ENCODE measurements around the gene CNTN1. TPM values are rescaled to one million over a fixed set of nuclear protein-coding genes. Genes with fewer than 3 reads are reported as not detected.

Gene CNTN1
- polyA plus RNA-seq, 1 donor from 2014 or later: 101 TPM

GRCh38 chr12:40784102-40784501 lies 91.9 kb downstream of the CNTN1 start:
- Histone ChIP-seq H2AFZ (ENCODE audit: low read depth, low read length) (no peak overlapping the region), H3K27me3 (ENCODE audit: insufficient read depth, low read depth, low read length) (no peaks in the 10 kb centered on the region), H3K36me3 (ENCODE audit: insufficient read depth, low read length) (no peaks in the 10 kb centered on the region), H3K4me3 (ENCODE audit: low read length) (no peak overlapping the region), H3K9me2 (ENCODE audit: insufficient read depth, low read length) (peaks cover 2% of the 10 kb centered on the region), H3F3A (ENCODE audit: insufficient read depth, low read length, poor library complexity, severe bottlenecking) (no peaks in the 10 kb centered on the region), H4K20me1 (ENCODE audit: insufficient read depth) (no peaks in the 10 kb centered on the region), H3K9me3 (ENCODE audit: low read length) (no peaks in the 10 kb centered on the region), H3K27ac (ENCODE audit: low read length) (no peak overlapping the region), H3K4me2 (ENCODE audit: low read length) (no peak overlapping the region), H3K79me2 (replicated peaks; ENCODE audit: insufficient read depth, low read length) (no peaks in the 10 kb centered on the region), H3K9ac (ENCODE audit: low read length) (no peak overlapping the region)
- no peak for TF ChIP-seq EZH2 (IDR thresholded peaks at IDR 0.05; ENCODE audit: borderline replicate concordance, insufficient read depth, low read length, poor library complexity, severe bottlenecking)
- TF ChIP-seq TAF1 (IDR thresholded peaks at IDR 0.05; ENCODE audit: low read depth): no peak
- no peak for TF ChIP-seq SMC3 (conservative IDR thresholded peaks at IDR 0.05; ENCODE audit: poor library complexity)
- TF ChIP-seq RAD21 (conservative IDR thresholded peaks at IDR 0.05): no peak
- TF ChIP-seq MXI1 (conservative IDR thresholded peaks at IDR 0.05; ENCODE audit: poor library complexity, severe bottlenecking): no peak
- no peak for TF ChIP-seq POLR2AphosphoS5 (IDR thresholded peaks at IDR 0.05)
- TF ChIP-seq, protein P1, sequence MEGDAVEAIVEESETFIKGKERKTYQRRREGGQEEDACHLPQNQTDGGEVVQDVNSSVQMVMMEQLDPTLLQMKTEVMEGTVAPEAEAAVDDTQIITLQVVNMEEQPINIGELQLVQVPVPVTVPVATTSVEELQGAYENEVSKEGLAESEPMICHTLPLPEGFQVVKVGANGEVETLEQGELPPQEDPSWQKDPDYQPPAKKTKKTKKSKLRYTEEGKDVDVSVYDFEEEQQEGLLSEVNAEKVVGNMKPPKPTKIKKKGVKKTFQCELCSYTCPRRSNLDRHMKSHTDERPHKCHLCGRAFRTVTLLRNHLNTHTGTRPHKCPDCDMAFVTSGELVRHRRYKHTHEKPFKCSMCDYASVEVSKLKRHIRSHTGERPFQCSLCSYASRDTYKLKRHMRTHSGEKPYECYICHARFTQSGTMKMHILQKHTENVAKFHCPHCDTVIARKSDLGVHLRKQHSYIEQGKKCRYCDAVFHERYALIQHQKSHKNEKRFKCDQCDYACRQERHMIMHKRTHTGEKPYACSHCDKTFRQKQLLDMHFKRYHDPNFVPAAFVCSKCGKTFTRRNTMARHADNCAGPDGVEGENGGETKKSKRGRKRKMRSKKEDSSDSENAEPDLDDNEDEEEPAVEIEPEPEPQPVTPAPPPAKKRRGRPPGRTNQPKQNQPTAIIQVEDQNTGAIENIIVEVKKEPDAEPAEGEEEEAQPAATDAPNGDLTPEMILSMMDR (IDR thresholded peaks at IDR 0.05; ENCODE audit: poor library complexity, severe bottlenecking): no peak
- TF ChIP-seq REST (IDR thresholded peaks at IDR 0.05; ENCODE audit: borderline replicate concordance): no peak
- TF ChIP-seq EP300 (conservative IDR thresholded peaks at IDR 0.05; ENCODE audit: poor library complexity, severe bottlenecking): no peak

DNA sequence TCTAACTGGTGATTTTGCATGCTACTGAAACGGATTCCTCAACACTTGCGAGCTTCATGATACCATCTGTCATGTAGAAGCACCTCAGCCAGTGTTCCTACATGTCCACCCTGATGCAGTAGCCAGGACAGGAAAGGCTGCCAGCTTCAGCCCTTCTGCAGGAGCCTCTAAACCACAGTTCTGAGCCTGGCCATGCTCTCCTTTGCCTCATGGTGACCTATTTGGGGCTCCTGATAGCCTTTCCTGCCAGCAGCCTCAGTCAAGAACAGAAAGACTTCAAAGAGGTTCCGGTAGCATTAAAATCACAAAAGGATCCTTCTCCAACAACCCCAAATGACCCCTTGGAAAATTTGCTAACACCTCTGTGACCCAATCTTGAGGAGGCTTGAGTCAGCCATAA lies 96.0 kb downstream of the CNTN1 start:
- Histone ChIP-seq H3K9ac (ENCODE audit: low read length) (no peak overlapping the region), H3K4me2 (ENCODE audit: low read length) (no peak overlapping the region), H3K4me3 (ENCODE audit: low read length) (no peak overlapping the region), H4K20me1 (ENCODE audit: insufficient read depth) (no peaks in the 10 kb centered on the region), H3K9me2 (ENCODE audit: insufficient read depth, low read length) (peaks cover 2% of the 10 kb centered on the region), H3K9me3 (ENCODE audit: low read length) (no peaks in the 10 kb centered on the region), H3K27me3 (ENCODE audit: insufficient read depth, low read depth, low read length) (no peaks in the 10 kb centered on the region), H3F3A (ENCODE audit: insufficient read depth, low read length, poor library complexity, severe bottlenecking) (no peaks in the 10 kb centered on the region), H3K27ac (ENCODE audit: low read length) (no peak overlapping the region), H3K79me2 (replicated peaks; ENCODE audit: insufficient read depth, low read length) (no peaks in the 10 kb centered on the region), H3K36me3 (ENCODE audit: insufficient read depth, low read length) (no peaks in the 10 kb centered on the region), H2AFZ (ENCODE audit: low read depth, low read length) (no peak overlapping the region)
- TF ChIP-seq, protein P1 (IDR thresholded peaks at IDR 0.05; ENCODE audit: poor library complexity, severe bottlenecking): no peak
- TF ChIP-seq EZH2 (IDR thresholded peaks at IDR 0.05; ENCODE audit: borderline replicate concordance, insufficient read depth, low read length, poor library complexity, severe bottlenecking) (no peak), SMC3 (conservative IDR thresholded peaks at IDR 0.05; ENCODE audit: poor library complexity) (no peak), EP300 (conservative IDR thresholded peaks at IDR 0.05; ENCODE audit: poor library complexity, severe bottlenecking) (no peak), MXI1 (conservative IDR thresholded peaks at IDR 0.05; ENCODE audit: poor library complexity, severe bottlenecking) (no peak), TAF1 (IDR thresholded peaks at IDR 0.05; ENCODE audit: low read depth) (no peak), REST (IDR thresholded peaks at IDR 0.05; ENCODE audit: borderline replicate concordance) (no peak), POLR2AphosphoS5 (IDR thresholded peaks at IDR 0.05) (no peak), RAD21 (conservative IDR thresholded peaks at IDR 0.05) (no peak)

Measured in neural cell (in vitro differentiated cells).